AG09309 (cell line): Measurements from ENCODE around the gene MBP.

Experiments
- DNase-seq: peaks from one replicate; pipeline ENCODE4 v3.0.0-alpha.2; 2010; ENCODE audit warnings: low read depth
- H3K4me3 ChIP-seq: 2 replicates; pipeline ENCODE4 v1.5.1; 2011; ENCODE audit warnings: mild to moderate bottlenecking, low read depth, low read length, moderate library complexity; ENCODE audit not compliant: control insufficient read depth
- TF ChIP-seq, protein P1 (sequence below): IDR thresholded peaks from 2 replicates; pipeline ENCODE4 v1.5.1; 2011; ENCODE audit warnings: mild to moderate bottlenecking, low read depth, low read length, inconsistent platforms; ENCODE audit not compliant: insufficient read depth, control insufficient read depth; ENCODE audit errors: missing control alignments

MBP gene

GRCh38 chr18:77077401-77077800, 55.2 kb downstream of the MBP start:
- no peak overlapping the region for H3K4me3 ChIP-seq
- DNase-seq = no peak
- TF ChIP-seq, protein P1, sequence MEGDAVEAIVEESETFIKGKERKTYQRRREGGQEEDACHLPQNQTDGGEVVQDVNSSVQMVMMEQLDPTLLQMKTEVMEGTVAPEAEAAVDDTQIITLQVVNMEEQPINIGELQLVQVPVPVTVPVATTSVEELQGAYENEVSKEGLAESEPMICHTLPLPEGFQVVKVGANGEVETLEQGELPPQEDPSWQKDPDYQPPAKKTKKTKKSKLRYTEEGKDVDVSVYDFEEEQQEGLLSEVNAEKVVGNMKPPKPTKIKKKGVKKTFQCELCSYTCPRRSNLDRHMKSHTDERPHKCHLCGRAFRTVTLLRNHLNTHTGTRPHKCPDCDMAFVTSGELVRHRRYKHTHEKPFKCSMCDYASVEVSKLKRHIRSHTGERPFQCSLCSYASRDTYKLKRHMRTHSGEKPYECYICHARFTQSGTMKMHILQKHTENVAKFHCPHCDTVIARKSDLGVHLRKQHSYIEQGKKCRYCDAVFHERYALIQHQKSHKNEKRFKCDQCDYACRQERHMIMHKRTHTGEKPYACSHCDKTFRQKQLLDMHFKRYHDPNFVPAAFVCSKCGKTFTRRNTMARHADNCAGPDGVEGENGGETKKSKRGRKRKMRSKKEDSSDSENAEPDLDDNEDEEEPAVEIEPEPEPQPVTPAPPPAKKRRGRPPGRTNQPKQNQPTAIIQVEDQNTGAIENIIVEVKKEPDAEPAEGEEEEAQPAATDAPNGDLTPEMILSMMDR = no peak

DNA sequence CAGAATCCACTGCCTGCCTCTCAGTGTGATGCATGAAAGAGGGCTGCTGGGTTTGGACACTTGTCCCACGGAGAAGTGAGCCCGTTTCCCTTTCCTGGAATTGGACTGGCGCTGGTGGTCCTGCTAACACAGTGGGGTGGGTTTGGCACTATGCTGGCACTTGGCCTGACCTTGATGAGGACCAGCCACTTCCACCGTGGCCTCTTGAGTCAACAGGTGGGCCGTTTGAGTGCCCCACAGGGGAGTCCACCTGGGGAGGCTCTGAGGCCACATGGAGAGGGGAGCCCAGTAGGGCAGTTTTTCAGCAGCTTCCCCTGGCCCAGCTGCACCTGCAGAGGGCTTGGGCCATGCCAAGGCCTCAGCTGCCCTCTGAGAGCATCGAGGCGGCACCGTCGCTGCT, 56.5 kb downstream of the MBP start:
- H3K4me3 ChIP-seq = no peak overlapping the region
- DNase-seq = no peak
- TF ChIP-seq, protein P1 = no peak

DNA sequence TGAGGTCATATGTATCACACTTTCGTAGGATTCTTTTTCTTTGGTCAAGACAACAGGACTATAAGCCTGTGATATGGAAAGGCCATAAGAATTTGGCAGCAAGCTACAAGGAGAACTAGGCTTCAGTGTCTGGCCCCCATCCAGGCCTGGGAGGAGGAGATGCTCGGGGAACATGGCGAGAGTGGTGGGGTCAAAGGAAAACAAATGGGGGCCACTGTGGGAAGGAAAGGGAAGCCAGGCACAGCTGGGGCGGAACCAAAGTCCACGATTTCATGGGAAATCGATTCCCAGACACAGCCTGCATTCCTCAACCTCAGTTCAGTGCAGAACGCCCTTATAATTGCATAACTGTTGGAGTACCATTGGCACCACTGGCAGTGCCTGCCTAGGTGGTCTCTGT, 58.2 kb downstream of the MBP start:
- DNase-seq = no peak
- TF ChIP-seq, protein P1 = no peak
- no peak overlapping the region for H3K4me3 ChIP-seq

- no peak overlapping the region for H3K4me3 ChIP-seq
- DNase-seq = no peak
- TF ChIP-seq, protein P1 = no peak
Observed at GRCh38 chr18:77073336-77074093, 59.1 kb downstream of the MBP start.

DNA sequence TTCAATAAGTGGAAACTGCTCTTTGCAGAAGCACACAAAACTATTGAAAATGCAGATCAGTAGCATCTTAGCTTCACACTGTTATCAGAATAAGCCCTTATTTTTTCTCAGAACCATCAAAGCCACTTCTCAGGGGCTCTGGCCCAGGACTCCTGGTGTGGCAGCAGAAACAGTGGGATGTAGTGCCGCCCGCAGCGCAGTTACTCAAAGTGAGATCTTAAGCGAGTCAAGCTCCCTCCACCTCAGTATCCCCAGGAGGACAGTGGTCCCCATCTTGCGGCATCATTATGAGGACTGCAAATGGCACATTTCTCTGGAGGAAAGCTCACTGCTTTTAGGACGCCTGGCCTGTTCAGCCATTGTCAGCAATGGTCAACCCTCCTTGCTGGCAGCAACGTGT, 60.0 kb downstream of the MBP start:
- H3K4me3 ChIP-seq = no peak overlapping the region
- TF ChIP-seq, protein P1 = no peak

GRCh38 chr18:77071711-77072292, 60.8 kb downstream of the MBP start:
- no peak overlapping the region for H3K4me3 ChIP-seq
- DNase-seq = peak; percentile 72
- TF ChIP-seq, protein P1 = no peak

More for the DNA sequence above, 60.0 kb downstream of the MBP start:
- no peak for DNase-seq
